A673 (cell line): ENCODE data around the gene NOX3.

Experiments used
- EZH2 ChIP-seq: fragments of 200-600 bp; sonication (generic); IDR thresholded peaks from 2 replicates; pipeline ENCODE4 v1.6.1; 2017; ENCODE audit warnings: borderline replicate concordance, low read depth, mild to moderate bottlenecking, mixed read lengths, antibody characterized with exemption, low read length; ENCODE audit not compliant: poor library complexity, severe bottlenecking
- TF ChIP-seq, protein P1 (sequence below): fragments of 300-800, 200-600 bp; sonication (generic); conservative IDR thresholded peaks from 2 replicates; pipeline ENCODE4 v1.5.1; 2017; ENCODE audit warnings: low read depth, mild to moderate bottlenecking, antibody characterized with exemption, low read length, moderate library complexity, mixed read lengths

DNA sequence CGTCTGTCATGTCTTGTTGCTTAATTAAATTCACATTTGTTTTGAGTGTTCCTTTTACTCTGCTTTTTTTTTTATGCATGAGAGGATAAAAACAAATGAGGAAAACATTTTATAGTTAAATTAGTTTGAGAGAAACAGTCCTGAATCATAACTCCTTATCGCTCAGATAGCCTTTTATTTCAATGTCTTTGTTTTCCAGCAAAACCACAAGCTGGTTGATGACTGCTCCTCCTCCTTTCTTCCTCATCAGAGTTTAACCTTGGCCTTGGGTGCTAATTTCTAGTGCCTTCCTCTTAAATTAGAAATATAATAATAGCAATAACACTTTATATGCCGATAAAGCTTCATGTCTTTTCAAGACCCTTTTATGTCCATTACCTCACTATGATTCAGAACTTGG, 3.1 kb downstream of the NOX3 start:
- TF ChIP-seq, protein P1, sequence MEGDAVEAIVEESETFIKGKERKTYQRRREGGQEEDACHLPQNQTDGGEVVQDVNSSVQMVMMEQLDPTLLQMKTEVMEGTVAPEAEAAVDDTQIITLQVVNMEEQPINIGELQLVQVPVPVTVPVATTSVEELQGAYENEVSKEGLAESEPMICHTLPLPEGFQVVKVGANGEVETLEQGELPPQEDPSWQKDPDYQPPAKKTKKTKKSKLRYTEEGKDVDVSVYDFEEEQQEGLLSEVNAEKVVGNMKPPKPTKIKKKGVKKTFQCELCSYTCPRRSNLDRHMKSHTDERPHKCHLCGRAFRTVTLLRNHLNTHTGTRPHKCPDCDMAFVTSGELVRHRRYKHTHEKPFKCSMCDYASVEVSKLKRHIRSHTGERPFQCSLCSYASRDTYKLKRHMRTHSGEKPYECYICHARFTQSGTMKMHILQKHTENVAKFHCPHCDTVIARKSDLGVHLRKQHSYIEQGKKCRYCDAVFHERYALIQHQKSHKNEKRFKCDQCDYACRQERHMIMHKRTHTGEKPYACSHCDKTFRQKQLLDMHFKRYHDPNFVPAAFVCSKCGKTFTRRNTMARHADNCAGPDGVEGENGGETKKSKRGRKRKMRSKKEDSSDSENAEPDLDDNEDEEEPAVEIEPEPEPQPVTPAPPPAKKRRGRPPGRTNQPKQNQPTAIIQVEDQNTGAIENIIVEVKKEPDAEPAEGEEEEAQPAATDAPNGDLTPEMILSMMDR = no peak
- TF ChIP-seq EZH2 = no peak
